Adrenal gland (tissue), 5 donors: Measurements from ENCODE around the gene RPL18.

Source experiments
- CTCF ChIP-seq, 6 experiments: fragments of 450-650 bp in 4 of 6; fragments of 200-600 bp in 2 of 6; sonication (generic) in 1 of 6; IDR thresholded peaks; 1 replicate in 5 of 6; 2 replicates in 1 of 6; pipeline versions ENCODE4 v1.5.1 to v1.8.0; 2016 to 2021; ENCODE audit warnings: antibody characterized with exemption in 6 of 6, mild to moderate bottlenecking in 2 of 6, moderate library complexity in 1 of 6
- POLR2A ChIP-seq, 2 donors: fragments of 450-650 bp; IDR thresholded peaks; one replicate each; pipeline ENCODE4 v1.6.1; 2017; ENCODE audit warnings: antibody characterized with exemption in 2 of 2, mild to moderate bottlenecking in 2 of 2, moderate library complexity in 1 of 2
- donor health status: DM: no; HTN: no; CAD: no.

GRCh38 chr19:48603001-48603400, 16.0 kb downstream of the RPL18 start:
- TF ChIP-seq CTCF (IDR thresholded peaks at IDR 0.05) (no peak), POLR2A (IDR thresholded peaks at IDR 0.05) (no peak)
